A673 (cell line): ENCODE data around the gene TAF4. TPM values are rescaled to one million over a fixed set of nuclear protein-coding genes. Genes with fewer than 3 reads are reported as not detected.
A peak's percentile ranks its signal among the peaks of the same experiment; 100 is the strongest.

ENCODE experiments used
- Bru-seq: library from RNA; stranded (reverse); fragments of 400-500 nt; gene quantifications from one replicate; lab custom pipeline; 2021; lab: Mats Ljungman, UMichigan
- BruChase-seq, 2 experiments: library from RNA; stranded (reverse); fragments of 400-500 nt; gene quantifications; one replicate each; lab custom pipeline; 2021; lab: Mats Ljungman, UMichigan
- BruUV-seq: library from RNA; stranded (reverse); fragments of 400-500 nt; replicated peaks from 2 replicates; lab custom pipeline; 2021; lab: Mats Ljungman, UMichigan
- CTCF ChIA-PET: fragments of 300-600 bp; sonication (Branson Sonifier 250); formaldehyde crosslinking; loops from one replicate; lab custom pipeline; 2022; ENCODE audit warnings: antibody characterized with exemption; lab: Charles Lee
- POLR2A ChIA-PET: fragments of 300-600 bp; sonication (Branson Sonifier 250); formaldehyde crosslinking; loops from one replicate; lab custom pipeline; 2022; ENCODE audit warnings: antibody characterized with exemption; ENCODE audit not compliant: low non-redundant PET; lab: Charles Lee
- DNase-seq: peaks from one replicate; pipeline ENCODE4 v3.0.0-alpha.2; 2015; ENCODE audit warnings: low spot score
- H3K27ac ChIP-seq: fragments of 200-600 bp; sonication (generic); 2 replicates; pipeline ENCODE4 v1.5.1; 2016; ENCODE audit warnings: mixed run types, low read depth, mild to moderate bottlenecking, mixed read lengths, antibody characterized with exemption, low read length; ENCODE audit not compliant: poor library complexity, severe bottlenecking
- H3K27me3 ChIP-seq: fragments of 200-600 bp; sonication (generic); replicated peaks from 2 replicates; pipeline ENCODE4 v1.6.1; 2017; ENCODE audit warnings: mixed run types, low read depth, mild to moderate bottlenecking, mixed read lengths, antibody characterized with exemption, low read length; ENCODE audit not compliant: insufficient read depth, poor library complexity
- H3K36me3 ChIP-seq: fragments of 200-600 bp; sonication (generic); 2 replicates; pipeline ENCODE4 v1.6.1; 2016; ENCODE audit warnings: mixed run types, mild to moderate bottlenecking, mixed read lengths, antibody characterized with exemption, low read length; ENCODE audit not compliant: insufficient read depth, poor library complexity, severe bottlenecking
- H3K4me1 ChIP-seq: fragments of 200-600 bp; sonication (generic); 2 replicates; pipeline ENCODE4 v1.6.1; 2017; ENCODE audit warnings: mixed run types, mild to moderate bottlenecking, mixed read lengths, antibody characterized with exemption, low read length; ENCODE audit not compliant: insufficient read depth, poor library complexity, severe bottlenecking
- H3K4me3 ChIP-seq: fragments of 200-600 bp; sonication (generic); 2 replicates; pipeline ENCODE4 v1.5.1; 2016; ENCODE audit warnings: low read depth, mixed run types, mild to moderate bottlenecking, mixed read lengths, low read length; ENCODE audit not compliant: poor library complexity, severe bottlenecking
- H3K9me3 ChIP-seq: fragments of 200-600 bp; sonication (generic); 2 replicates; pipeline ENCODE4 v1.6.1; 2016; ENCODE audit warnings: mixed run types, low read depth, mild to moderate bottlenecking, mixed read lengths, antibody characterized with exemption, low read length; ENCODE audit not compliant: poor library complexity, severe bottlenecking
- EZH2 ChIP-seq: fragments of 200-600 bp; sonication (generic); IDR thresholded peaks from 2 replicates; pipeline ENCODE4 v1.6.1; 2017; ENCODE audit warnings: borderline replicate concordance, low read depth, mild to moderate bottlenecking, mixed read lengths, antibody characterized with exemption, low read length; ENCODE audit not compliant: poor library complexity, severe bottlenecking
- intact Hi-C: fragments of 100-400 bp; cut with micrococcal nuclease; formaldehyde crosslinking; loops from one replicate; pipeline ENCODE4 v1.10.0; 2022; ENCODE audit not compliant: unreplicated experiment
- long read RNA-seq: library from polyadenylated mRNA; stranded (forward); transcript quantifications from one replicate; pipeline ENCODE4 v2.0.0, GENCODE V29; 2022
- total RNA-seq: library from RNA; stranded (reverse); gene quantifications from 2 replicates; pipeline ENCODE4 v1.2.3, GENCODE V29; 2021
- TF ChIP-seq, protein P1 (sequence below): fragments of 300-800, 200-600 bp; sonication (generic); conservative IDR thresholded peaks from 2 replicates; pipeline ENCODE4 v1.5.1; 2017; ENCODE audit warnings: low read depth, mild to moderate bottlenecking, antibody characterized with exemption, low read length, moderate library complexity, mixed read lengths

The TAF4 gene
- total RNA-seq (32.7 and 37.0 TPM in 2 replicates), Bru-seq, nascent RNA (percentile 70 among the genes with signal in this experiment), BruChase-seq, experiment 1, labeled RNA remaining after a 2-hour chase (percentile 77 among the genes with signal in this experiment), BruChase-seq, experiment 2, labeled RNA remaining after a 6-hour chase (percentile 85 among the genes with signal in this experiment)
- long read RNA-seq, full-length matches to known transcripts, result 5 of 17 reads
- long read RNA-seq, partial matches to known transcripts, result 10 of 17 reads
- long read RNA-seq, other reads (novel, unspliced or antisense), result 2 of 17 reads

- no TSS peak for BruUV-seq
- CTCF ChIA-PET, result interaction anchor here (0.6 kb wide), 1 partner anchor 21 kb away, joined by 3 read pairs; no protein-coding TSS in a partner anchor
Measured at GRCh38 chr20:62065674-62066338, at the start of gene TAF4. Gene TAF4, minus strand, starts transcription at chr20:62065881. Its CDS starts 71 bp downstream, at chr20:62065810.

DNA sequence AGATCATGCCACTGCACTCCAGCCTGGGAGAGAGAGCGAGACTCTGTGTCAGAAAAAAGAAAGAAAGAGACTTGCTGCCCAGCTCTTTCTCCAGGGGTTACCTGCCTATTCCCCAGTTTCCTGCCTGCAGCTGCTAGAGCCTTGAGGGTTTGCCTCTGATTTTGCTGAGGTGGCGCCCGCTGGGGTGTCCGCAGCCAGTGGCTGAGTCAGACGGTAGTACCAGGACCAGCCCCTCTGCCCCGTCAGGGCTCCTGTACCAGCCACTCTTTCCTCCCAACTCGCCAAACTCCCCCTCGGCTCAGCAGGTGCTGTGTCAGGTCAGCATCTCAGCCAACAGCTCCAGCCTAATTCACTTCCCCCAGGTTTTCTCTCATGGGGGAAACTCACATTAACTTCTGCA lies 49.2 kb upstream of the TAF4 start:
- Histone ChIP-seq H3K9me3 (no peaks in the 10 kb centered on the region), H3K4me3 (no peak overlapping the region), H3K36me3 (no peaks in the 10 kb centered on the region), H3K27me3 (no peaks in the 10 kb centered on the region), H3K4me1 (no peaks in the 10 kb centered on the region), H3K27ac (no peak overlapping the region)
- intact Hi-C loops, result no loop called here
- CTCF ChIA-PET, result no interaction called here
- DNase-seq, result no peak
- TF ChIP-seq EZH2, result no peak
- TF ChIP-seq, protein P1, sequence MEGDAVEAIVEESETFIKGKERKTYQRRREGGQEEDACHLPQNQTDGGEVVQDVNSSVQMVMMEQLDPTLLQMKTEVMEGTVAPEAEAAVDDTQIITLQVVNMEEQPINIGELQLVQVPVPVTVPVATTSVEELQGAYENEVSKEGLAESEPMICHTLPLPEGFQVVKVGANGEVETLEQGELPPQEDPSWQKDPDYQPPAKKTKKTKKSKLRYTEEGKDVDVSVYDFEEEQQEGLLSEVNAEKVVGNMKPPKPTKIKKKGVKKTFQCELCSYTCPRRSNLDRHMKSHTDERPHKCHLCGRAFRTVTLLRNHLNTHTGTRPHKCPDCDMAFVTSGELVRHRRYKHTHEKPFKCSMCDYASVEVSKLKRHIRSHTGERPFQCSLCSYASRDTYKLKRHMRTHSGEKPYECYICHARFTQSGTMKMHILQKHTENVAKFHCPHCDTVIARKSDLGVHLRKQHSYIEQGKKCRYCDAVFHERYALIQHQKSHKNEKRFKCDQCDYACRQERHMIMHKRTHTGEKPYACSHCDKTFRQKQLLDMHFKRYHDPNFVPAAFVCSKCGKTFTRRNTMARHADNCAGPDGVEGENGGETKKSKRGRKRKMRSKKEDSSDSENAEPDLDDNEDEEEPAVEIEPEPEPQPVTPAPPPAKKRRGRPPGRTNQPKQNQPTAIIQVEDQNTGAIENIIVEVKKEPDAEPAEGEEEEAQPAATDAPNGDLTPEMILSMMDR, result no peak
- POLR2A ChIA-PET, result no interaction called here
- no TSS peak for BruUV-seq

More at GRCh38 chr20:62065674-62066338, at the start of gene TAF4:
- Histone ChIP-seq H3K9me3 (no peaks in the 10 kb centered on the region), H3K36me3 (peaks cover 7% of the 10 kb centered on the region), H3K4me1 (peaks cover 21% of the 10 kb centered on the region), H3K27me3 (no peaks in the 10 kb centered on the region), H3K27ac (peak within 1 kb of the TSS; percentile 88), H3K4me3 (peak within 1 kb of the TSS; percentile 54)
- no peak for TF ChIP-seq EZH2
- TF ChIP-seq, protein P1, result no peak
- intact Hi-C loops, result loop anchor here (2.0 kb wide), 1 partner anchor 55 kb away; no protein-coding TSS in a partner anchor
- POLR2A ChIA-PET, result interaction anchor here (1.0 kb wide), 1 partner anchor 57 kb away, joined by 3 read pairs; the partner anchor contains the start of gene LSM14B
- DNase-seq, result peak; percentile 77

DNA sequence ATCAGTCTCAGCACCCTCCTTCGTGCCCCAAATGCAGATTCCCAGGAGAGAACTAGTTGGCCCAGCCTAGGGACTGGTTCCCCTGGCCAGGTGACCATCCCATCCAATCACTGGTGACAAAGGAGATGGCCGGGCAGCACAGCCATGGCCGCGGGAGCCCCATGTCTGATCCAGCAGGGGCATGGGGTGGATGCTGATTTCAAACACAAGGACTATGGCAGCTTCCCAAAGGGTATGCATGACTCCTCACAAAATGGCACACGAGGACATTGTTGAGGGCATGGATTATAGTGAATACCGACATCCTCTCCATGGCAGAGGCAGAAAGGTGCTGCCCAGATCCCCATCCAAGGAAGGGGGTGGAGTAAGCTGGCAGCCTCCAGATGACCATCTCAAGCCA lies 46.7 kb upstream of the TAF4 start:
- Histone ChIP-seq H3K36me3 (no peaks in the 10 kb centered on the region), H3K27me3 (no peaks in the 10 kb centered on the region), H3K27ac (no peak overlapping the region), H3K9me3 (peaks cover 16% of the 10 kb centered on the region), H3K4me3 (no peak overlapping the region), H3K4me1 (no peaks in the 10 kb centered on the region)
- intact Hi-C loops, result no loop called here
- TF ChIP-seq, protein P1, result no peak
- no peak for TF ChIP-seq EZH2
- DNase-seq, result no peak
- CTCF ChIA-PET, result no interaction called here
- no TSS peak for BruUV-seq
- POLR2A ChIA-PET, result no interaction called here
